AG09309 (cell line): ENCODE measurements around the gene EEF2KMT.
"Not testable (repeated sequence)": the region's sequence is repeated elsewhere in the genome, so short reads cannot be mapped to it uniquely, and the experiment has no call there.

Experiments used
- DNase-seq: peaks from one replicate; pipeline ENCODE4 v3.0.0-alpha.2; 2010; ENCODE audit warnings: low read depth
- H3K4me3 ChIP-seq: 2 replicates; pipeline ENCODE4 v1.5.1; 2011; ENCODE audit warnings: mild to moderate bottlenecking, low read depth, low read length, moderate library complexity; ENCODE audit not compliant: control insufficient read depth
- TF ChIP-seq, protein P1 (sequence below): IDR thresholded peaks from 2 replicates; pipeline ENCODE4 v1.5.1; 2011; ENCODE audit warnings: mild to moderate bottlenecking, low read depth, low read length, inconsistent platforms; ENCODE audit not compliant: insufficient read depth, control insufficient read depth; ENCODE audit errors: missing control alignments

The EEF2KMT gene

GRCh38 chr16:5045499-5046115, 52.0 kb downstream of the EEF2KMT start:
- TF ChIP-seq, protein P1, sequence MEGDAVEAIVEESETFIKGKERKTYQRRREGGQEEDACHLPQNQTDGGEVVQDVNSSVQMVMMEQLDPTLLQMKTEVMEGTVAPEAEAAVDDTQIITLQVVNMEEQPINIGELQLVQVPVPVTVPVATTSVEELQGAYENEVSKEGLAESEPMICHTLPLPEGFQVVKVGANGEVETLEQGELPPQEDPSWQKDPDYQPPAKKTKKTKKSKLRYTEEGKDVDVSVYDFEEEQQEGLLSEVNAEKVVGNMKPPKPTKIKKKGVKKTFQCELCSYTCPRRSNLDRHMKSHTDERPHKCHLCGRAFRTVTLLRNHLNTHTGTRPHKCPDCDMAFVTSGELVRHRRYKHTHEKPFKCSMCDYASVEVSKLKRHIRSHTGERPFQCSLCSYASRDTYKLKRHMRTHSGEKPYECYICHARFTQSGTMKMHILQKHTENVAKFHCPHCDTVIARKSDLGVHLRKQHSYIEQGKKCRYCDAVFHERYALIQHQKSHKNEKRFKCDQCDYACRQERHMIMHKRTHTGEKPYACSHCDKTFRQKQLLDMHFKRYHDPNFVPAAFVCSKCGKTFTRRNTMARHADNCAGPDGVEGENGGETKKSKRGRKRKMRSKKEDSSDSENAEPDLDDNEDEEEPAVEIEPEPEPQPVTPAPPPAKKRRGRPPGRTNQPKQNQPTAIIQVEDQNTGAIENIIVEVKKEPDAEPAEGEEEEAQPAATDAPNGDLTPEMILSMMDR, result no peak
- H3K4me3 ChIP-seq, result no peak overlapping the region
- no peak for DNase-seq

DNA sequence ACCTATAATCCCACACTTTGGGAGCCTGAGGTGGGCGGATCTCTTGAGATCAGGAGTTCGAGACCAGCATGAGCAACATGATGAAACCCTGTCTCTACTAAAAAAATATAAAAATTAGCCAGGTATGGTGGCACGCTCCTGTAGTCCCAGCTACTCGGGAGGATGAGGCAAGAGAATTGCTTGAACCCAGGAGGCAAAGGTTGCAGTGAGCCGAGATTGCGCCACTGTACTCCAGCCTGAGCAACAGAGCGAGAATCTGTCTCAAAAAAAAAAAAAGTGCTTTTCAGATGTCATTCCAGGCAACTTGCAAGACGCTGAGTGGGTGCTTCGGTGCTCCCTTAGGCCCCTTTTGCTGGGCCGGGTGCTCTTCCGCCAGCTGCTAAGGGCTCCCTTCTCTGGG, 53.0 kb downstream of the EEF2KMT start:
- DNase-seq, H3K4me3 ChIP-seq: not testable (repeated sequence)

- DNase-seq, result no peak
- TF ChIP-seq, protein P1, result no peak
- H3K4me3 ChIP-seq, result no peak overlapping the region
These were observed 53.5 kb downstream of the EEF2KMT start for GRCh38 chr16:5044011-5044540.

GRCh38 chr16:5042574-5043171, 54.9 kb downstream of the EEF2KMT start:
- H3K4me3 ChIP-seq, result no peak overlapping the region
- TF ChIP-seq, protein P1, result no peak
- DNase-seq, result no peak

DNA sequence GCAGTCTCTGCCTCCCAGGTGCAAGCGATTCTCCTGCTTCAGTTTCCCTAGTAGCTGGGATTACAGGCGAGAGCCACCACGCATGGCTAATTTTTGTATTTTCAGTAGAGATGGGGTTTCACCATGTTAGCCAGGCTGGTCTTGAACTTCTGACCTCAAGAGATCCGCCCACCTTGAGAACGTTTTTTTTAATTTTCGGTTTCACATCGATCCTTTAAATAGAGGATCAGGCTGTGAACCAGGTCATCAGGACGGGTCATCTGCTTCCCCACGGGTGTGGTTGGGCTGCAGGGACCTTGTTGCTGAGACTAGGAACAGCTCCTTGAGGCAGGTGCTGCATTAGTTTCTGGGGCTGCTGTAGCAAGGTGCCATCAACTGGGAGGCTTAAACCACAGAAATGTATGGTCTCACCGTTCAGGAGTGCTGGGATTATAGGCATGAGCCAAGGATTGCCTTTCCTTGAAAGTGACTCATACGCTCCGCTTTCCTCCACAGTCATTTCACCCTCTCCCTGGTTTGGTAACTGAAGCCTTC, 55.9 kb downstream of the EEF2KMT start:
- no peak overlapping the region for H3K4me3 ChIP-seq
- no peak for DNase-seq
- TF ChIP-seq, protein P1, result no peak

DNA sequence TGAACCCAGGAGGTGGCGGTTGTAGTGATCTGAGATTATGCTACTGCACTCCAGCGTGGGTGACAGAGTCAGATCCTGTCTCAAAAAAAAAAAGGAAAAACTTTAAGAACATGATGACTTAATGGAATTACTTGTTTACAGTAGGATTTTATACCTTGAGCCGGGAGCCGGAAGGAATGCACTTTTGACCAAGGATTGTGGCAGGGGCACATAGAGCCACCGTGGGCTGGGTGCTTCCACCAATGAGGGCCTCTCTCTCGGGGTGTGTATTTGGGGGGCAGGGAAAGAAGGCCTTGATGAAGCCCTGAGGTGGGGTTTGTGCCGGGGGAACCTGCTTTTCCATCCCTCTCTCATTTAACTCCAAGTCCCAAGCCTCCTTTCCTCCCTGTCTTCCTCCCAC, 57.1 kb downstream of the EEF2KMT start:
- no peak overlapping the region for H3K4me3 ChIP-seq
- TF ChIP-seq, protein P1, result no peak
- no peak for DNase-seq
